ENCODE measurements around the gene CELF4.

GRCh38 chr18:37574113-37574512, 8.5 kb upstream of the CELF4 start:
- no peak for TF ChIP-seq CTCF (IDR thresholded peaks at IDR 0.05)
- TF ChIP-seq POLR2A (IDR thresholded peaks at IDR 0.05): no peak

All from lower leg skin (tissue), 3 donors.